Activated CD4-positive, alpha-beta T cell treated with anti-CD3 and anti-CD28 coated beads, Interleukin-2, Interleukin-4, amounts not matched to agents 100 ng/mL and 50 ng/mL, durations not matched to agents 16 hours and 8 hours (primary cell): ENCODE data around the gene PHC2.

ENCODE experiments used
- DNase-seq: peaks from one replicate; pipeline ENCODE4 v3.0.0-alpha.2; 2020; ENCODE audit warnings: low spot score

Gene PHC2

DNA sequence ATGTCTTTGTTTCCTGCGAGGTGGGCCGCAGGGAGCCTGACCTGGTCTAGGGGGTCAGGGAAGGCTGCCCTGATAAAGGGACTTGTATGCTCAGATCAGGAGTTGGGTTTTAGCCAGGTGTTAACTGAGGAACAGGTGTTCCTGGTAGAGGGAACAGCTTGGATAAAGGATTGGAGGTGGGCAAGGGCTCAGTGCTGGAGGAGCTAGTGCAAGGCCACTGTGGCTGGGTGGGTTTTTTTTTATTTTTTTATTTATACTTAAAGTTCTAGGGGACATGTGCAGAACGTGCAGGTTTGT, 141.1 kb downstream of the PHC2 start:
- DNase-seq, result no peak

DNA sequence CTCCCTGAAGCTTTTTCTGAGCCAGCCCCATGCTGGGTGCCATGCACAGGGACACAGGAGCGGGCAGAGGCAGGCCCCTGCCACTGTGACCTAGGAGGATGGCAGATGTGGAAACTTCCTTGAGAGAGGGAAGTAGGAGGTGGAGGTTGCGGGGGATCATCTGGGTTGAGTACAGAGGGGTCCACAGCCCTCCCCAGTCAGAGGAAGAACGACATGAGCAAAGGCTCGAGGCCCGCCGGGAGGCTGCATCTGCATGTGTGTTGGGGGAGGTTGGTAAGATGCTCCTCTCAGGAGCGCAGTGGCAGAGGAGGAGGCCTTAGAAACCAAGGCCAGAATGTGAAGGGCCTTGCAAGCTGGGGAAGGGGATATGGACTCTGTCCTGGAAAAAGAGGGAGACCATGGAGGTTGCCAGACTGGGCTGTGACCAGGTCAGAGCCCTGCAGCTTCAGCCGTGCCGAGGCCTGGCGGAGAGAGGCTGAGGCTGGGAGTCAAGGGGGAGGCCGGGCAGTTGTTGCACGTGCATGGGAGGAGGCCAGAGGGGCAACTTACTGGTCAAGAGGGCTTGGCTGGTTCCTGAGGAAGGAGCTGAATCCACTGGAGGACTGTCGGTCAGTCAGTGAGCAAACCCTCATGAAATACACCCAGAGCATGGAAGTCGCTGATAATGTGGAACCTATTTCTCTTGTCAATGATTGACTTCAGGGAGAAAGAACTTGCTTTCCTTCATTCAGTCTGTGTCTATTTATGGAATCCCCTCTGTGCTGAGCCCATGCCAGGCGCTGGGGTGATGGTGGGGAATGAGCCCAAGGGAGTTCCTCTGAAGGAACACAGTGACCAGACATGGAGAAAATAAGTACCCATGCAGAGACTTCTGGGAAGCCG, 141.7 kb downstream of the PHC2 start:
- DNase-seq, result no peak

DNA sequence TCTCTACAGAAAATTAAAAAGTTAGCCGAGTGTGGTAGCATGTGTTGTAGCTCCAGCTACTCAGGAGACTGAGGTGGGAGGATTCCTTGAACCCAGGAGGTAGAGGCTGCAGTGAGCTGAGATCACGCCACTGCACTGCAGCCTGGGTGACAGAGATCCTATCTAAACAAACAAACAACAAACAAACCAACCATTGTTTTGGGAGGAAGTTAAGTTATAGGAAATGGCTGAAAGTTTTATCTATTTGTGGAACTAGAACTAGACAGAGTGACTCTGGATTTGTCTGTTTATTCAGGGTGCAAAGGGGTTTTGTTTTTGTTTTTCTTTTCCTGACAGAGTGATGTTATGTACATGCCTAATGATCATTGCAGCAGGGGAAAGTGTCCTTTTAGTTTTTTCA, 143.6 kb downstream of the PHC2 start:
- DNase-seq, result no peak

DNA sequence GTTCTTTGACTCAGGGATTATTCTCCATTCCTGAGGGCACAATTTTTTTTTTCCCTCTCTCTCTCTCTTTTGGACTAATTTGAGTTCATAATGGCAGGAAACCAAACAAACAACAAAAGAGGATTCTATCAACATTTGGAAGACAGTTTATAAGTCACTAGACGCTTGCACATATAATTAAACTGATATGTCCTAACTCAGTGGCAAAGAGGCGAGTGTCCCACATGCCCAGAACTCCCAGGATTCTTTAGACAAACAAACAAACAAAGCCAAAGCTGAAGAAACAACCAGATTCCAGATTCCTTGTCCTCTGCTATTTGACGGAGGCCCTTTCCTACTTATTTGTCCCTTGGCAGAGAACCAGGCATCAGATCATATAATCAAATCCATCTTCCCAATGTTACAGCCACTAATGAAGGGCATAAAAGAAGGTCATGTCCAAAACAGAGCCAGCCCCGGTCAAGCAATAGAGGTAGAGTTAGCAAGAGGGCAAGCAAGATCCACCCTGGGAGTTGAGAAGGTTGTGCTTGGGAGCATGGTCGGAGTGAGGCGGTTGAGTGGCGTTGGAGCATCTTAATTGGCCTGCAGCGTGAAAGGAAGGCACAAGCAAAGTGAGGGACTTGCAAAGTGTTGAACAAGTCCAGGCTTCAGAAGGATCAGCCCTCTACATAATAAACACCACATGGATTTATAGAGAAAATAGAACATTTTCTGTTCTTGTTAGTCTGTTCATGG, 144.3 kb downstream of the PHC2 start:
- no peak for DNase-seq

DNA sequence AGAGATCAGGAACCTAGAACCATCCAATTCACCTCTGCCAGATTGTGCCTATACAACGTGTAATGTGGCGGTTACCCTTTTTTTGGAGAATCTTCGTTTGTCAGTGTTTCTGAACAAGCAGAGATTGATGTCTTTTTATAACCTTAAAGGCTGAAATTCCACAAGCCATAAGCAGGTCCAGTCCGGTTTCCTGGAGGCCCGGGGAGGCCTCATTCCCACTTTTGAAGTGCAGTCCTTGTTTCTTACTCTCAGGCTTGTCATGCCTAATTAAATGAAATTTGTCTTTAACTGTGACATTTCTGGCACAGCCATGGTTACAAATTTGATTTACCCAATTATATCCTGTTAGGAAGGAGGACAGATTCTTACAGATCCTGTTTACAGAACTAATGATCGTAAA, 146.8 kb downstream of the PHC2 start:
- DNase-seq, result no peak

DNA sequence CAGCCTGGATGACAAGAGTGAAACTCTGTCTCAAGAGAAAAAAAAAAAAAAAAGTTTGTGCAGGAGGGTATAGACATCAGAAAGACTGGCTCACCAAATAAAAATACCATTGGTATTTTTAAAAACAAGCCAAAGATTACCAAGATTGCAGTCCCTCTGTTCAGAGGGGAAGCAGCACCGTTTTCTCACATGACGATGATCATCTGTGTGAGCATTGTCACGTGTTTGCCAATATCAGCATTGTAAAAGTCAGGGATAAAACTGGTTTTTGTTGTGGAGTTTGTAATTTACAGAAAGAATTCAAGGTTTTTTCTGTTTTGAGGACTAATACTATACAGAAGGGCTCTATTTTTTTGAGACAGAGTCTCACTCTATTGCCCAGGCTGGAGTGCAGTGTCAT, 148.1 kb downstream of the PHC2 start:
- no peak for DNase-seq

DNA sequence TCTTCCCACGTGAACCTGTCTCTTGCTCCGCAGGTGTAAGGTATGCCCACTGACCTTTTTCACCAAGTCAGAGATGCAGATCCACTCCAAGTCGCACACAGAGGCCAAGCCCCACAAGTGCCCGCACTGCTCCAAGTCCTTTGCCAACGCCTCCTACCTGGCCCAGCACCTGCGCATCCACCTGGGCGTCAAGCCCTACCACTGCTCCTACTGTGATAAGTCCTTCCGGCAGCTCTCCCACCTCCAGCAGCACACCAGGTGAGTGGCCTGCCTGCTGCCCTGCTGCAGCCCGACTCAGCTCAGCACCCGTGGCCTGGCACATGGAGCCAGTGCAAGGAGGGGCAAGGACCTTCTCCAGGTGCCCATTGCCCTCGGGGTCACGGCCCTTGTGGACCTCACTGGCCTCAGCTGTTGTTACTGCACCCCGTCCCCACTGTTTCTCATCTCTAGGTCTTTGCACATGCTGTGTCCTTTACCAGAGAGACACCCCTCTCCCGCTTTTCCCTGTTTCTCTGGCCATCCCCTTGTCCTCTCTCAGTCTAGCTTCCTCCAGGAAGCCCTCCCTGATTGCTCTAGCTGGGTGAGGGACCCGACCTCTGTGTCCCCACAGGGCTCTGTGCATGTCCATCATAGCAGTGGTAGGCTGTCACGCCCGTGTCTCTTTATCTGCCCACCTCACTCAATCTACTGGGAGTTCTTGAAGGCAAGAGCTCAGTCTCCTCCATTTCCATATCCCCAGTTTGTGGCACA, 149.2 kb downstream of the PHC2 start:
- no peak for DNase-seq

DNA sequence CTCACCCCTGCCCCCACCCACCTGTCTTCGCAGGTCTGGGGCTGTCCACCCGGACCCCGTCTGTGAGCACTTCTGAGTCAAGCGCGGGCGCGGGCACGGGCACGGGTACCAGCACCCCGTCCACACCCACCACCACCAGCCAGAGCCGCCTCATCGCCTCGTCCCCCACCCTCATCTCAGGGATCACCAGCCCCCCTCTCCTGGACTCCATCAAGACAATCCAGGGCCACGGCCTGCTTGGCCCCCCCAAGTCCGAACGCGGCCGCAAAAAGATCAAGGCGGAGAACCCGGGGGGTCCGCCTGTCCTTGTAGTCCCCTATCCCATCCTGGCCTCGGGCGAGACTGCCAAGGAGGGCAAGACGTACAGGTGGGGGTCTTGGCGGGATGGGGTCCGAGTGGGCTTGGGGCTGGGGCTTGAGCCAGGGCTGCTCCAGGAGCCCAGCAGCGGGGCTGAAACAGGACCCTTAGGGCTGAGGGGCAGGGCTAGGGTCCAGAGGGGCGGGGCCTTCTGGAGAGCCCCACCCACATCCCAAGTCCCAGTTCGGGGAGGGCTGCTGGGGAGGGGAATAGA, 150.7 kb downstream of the PHC2 start:
- DNase-seq, result no peak

DNA sequence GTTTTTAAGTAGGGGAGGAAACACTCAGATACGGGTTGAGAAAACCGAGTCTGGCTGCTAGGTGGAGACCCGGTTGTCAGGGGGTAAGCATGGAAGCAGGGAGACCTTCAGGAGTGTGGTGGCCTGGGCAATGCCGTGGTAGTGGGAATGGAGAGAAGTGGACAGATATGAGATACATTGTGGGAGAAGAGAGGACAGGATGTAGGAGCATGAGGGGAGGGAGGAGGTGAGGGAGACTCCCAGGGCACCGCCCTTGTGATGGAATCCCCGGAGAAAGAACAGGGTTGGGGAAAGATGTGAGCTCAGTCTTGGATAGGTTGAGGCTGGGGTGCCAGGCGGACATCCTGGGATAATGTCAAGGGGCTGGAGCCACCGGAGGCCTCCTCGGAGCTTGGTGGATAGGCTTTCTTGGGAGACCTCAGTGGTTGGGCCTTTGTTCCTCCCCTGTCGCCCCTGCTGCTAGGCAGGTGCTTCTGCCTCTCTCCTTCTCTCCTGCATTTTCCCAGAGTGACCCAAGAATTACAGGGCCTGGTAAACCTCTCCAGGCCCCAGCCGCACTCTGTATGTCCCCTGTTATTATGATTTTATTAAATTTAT, 153.3 kb downstream of the PHC2 start:
- DNase-seq, result no peak

DNA sequence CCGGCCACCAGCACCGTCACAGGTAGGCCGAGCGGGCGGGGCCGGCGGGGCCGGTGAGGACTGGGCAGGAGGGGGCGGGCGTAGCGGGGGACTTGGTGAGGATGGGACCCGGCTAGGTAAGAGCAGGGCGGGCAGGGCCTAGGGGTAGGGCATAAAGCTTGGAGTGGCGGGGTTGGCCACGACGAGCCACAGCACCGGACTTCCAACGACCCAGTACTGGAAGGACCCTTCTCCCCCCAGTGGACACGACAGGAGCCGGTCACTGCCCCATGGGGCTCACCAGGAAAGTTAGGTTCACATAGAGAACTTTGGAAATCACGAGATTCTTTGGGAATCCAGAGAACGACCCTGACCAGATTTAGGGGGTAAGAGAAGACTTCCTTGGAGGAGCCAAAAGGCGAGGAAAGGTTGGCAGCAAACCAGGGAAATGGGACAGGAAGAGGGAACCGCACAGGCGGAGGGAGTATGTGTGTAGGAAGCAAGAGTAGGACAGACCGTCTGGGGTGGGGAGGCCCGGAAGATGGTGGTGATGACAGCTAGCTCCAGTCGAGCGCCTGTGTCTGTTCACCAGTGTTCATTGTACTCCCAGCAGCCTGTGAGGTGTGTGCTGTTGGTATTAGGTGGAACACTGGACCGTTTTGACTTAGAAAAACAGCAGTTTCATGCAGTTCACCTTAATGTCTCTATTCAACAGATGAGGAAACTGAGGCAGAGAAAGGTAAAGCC, 154.2 kb downstream of the PHC2 start:
- DNase-seq, result no peak

DNA sequence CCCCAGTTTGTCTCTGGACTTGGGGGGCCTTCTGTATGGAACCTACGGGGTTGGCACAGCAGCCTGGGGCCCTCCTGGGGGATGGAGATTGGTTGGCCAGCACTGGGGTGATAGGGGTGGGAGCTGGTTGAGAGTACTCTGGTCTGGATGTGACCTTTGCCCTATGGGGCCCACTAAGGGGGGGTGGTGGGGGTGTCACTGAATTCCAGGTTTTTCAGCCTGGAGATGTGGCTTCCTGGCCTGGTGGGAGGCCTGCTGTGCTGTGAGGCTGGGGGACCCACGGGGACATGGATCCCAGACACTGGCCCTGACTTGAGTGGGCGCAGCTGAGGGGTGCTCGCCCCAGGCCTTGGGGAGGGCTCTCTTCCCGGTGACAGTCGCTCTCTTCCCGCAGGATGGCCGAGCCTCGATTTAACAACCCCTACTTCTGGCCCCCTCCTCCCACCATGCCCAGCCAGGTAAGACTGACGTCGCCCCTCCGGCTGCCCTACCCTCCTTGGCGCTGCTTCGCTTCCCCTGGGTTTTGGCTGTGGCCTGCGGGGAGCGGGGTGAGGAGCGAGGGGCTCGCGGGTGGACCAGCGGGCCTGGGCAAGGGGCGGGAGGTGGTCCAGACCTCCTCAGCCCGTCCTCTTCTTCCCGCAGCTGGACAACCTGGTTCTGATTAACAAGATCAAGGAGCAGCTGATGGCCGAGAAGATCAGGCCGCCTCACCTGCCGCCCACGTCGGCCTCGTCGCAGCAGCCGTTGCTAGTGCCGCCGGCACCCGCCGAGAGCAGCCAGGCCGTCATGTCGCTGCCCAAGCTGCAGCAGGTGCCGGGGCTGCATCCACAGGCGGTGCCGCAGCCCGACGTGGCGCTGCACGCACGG, 155.0 kb downstream of the PHC2 start:
- DNase-seq, result no peak

DNA sequence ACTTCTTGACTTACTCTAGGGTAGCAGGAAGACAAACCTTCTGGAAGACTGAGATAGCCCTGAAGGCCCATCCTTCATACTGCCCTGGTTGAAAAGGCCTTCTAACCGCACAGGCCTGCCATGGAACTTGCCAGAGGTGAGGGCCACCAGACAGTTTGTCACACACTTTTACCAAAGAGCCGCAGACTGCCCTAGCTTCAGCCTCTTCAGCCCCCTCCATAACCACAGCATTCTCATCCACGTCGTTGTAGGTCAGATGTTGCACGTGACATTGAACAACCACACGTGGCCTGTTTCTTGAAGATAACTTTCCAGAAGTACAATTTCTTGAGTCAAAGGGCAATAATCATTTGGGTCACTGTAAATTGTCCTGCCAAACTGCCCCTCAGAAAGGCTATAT, 155.7 kb downstream of the PHC2 start:
- no peak for DNase-seq

DNA sequence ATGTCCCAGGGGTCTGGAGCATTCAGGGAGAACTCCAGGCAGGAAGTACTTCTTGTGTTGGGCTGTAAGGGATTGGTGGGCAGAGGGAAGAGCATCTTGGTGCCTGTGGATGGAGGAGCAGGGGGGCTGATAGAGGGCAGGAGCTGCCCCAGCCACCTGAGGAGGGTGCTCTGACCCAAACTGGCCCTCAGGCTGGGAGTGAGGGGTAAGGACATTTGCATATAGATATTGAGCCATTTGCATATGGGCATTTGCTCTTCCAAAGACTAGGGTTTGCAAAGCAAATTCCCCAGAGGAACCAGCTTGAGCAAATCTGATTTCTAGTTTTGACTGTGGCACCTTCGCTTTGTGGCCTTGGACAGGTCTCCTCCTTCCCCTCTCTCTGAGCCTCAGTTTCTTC, 156.4 kb downstream of the PHC2 start:
- no peak for DNase-seq

DNA sequence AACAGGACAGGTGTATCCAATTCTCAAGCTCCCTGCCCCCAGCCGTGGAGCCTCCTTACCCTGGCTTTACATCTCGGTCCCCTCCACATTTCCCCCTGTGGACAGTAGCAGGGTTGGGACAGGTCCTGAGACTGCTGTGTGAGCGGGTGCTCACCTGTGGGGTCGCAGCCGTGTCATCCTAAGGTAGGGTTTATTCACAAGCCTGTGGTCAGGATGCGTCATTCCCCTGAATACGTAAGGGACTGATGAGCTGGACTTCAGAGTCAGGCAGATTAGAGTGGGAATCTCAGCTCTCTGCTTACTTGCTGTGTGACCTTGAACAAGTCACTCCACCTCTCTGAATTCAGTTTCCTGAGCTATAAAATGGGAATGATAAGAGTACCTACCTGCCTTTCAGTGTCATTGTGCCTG, 156.9 kb downstream of the PHC2 start:
- DNase-seq, result no peak
